A673 (cell line): ENCODE measurements around the gene EFNA5.

ENCODE experiments used
- EZH2 ChIP-seq: fragments of 200-600 bp; sonication (generic); IDR thresholded peaks from 2 replicates; pipeline ENCODE4 v1.6.1; 2017; ENCODE audit warnings: borderline replicate concordance, low read depth, mild to moderate bottlenecking, mixed read lengths, antibody characterized with exemption, low read length; ENCODE audit not compliant: poor library complexity, severe bottlenecking
- TF ChIP-seq, protein P1 (sequence below): fragments of 300-800, 200-600 bp; sonication (generic); conservative IDR thresholded peaks from 2 replicates; pipeline ENCODE4 v1.5.1; 2017; ENCODE audit warnings: low read depth, mild to moderate bottlenecking, antibody characterized with exemption, low read length, moderate library complexity, mixed read lengths

DNA sequence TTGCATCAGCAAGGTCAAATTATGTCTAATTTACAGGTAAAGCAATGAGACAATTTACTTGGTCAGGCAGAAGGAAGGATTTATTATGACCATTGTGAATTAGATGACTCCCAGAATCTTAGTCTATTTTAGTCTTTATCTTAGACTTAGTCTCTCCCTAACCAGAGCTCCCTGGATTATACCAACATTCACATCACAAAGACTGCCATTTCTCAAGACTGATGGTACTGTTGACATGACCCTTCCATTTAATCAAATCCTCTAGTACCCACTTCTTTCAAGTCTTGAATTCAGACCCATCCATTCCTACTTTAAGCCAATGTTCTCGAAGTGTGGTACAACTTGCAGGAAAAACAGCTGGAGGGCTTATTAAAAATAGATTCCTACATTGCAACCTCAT lies 257.0 kb downstream of the EFNA5 start:
- TF ChIP-seq, protein P1, sequence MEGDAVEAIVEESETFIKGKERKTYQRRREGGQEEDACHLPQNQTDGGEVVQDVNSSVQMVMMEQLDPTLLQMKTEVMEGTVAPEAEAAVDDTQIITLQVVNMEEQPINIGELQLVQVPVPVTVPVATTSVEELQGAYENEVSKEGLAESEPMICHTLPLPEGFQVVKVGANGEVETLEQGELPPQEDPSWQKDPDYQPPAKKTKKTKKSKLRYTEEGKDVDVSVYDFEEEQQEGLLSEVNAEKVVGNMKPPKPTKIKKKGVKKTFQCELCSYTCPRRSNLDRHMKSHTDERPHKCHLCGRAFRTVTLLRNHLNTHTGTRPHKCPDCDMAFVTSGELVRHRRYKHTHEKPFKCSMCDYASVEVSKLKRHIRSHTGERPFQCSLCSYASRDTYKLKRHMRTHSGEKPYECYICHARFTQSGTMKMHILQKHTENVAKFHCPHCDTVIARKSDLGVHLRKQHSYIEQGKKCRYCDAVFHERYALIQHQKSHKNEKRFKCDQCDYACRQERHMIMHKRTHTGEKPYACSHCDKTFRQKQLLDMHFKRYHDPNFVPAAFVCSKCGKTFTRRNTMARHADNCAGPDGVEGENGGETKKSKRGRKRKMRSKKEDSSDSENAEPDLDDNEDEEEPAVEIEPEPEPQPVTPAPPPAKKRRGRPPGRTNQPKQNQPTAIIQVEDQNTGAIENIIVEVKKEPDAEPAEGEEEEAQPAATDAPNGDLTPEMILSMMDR: no peak
- TF ChIP-seq EZH2: no peak
